ENCODE measurements around the gene MAGEB4.

The MAGEB4 gene

DNA sequence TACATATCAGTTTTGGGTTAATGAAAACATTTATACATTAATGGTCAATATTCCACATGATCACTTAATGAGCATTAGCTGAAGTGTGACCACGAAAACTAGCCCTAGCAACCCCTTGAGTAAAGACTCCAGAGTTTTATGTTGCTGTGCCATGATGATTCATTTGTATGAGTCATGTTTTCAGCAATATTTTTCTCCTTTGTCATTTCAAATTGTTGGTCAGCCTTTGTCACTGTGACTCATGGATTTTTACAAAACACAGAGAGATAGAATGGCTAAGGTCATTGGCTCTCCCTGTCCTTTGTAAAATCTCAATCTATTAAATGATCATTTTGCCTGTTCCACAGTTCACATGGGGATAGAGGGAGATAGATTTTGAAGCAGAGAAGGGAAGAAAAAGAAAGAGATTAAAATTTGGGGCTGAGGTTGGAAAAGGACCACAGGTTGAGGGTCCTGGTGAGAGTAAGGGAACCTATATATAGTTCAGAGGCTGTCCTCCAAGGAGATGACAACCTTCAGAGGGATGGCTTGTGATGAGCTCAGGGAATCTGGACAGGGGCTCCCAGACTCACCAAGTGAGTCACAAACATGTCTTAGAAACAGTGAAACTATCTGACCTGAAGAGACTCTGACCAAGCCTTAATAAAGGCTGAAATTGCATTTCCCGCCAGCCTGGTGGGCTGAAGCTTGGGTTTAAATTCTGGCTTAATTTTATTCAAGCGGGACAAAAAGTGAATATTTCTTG lies 41.8 kb downstream of the MAGEB4 start:
- no peak for DNase-seq (ENCODE audit: low read depth in 2 of 2, low spot score in 1 of 2)
